Epithelial cell of prostate (primary cell): ENCODE data around the gene PFDN1.

ENCODE experiments used
- DNase-seq: peaks from one replicate; pipeline ENCODE4 v3.0.0-alpha.2; 2011; ENCODE audit warnings: low read depth, low spot score
- H3K27ac ChIP-seq: fragments of 450-650 bp; 2 replicates; pipeline ENCODE4 v1.5.1; 2017; ENCODE audit warnings: mild to moderate bottlenecking

The PFDN1 gene

DNA sequence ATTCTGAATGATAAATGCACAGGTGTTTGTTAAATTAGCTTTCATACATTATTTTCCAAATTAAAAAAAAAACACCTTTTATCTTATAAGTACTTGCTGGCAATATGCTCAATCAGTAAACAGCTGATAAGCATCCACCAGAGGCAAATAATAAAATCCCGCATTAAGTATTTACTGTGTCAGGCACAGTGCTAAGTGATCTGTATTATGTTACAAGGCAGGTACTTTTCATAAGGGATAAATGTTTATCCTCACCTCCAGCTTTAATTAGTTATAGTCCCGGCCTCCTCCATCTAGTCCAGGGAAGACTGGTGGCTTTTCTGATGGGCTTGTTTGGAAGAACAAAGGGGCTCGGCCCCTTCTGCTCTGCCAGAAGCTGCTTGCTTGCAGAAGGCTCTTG, 40.1 kb downstream of the PFDN1 start:
- no peak for DNase-seq
- H3K27ac ChIP-seq: peak overlapping the region; percentile 89

DNA sequence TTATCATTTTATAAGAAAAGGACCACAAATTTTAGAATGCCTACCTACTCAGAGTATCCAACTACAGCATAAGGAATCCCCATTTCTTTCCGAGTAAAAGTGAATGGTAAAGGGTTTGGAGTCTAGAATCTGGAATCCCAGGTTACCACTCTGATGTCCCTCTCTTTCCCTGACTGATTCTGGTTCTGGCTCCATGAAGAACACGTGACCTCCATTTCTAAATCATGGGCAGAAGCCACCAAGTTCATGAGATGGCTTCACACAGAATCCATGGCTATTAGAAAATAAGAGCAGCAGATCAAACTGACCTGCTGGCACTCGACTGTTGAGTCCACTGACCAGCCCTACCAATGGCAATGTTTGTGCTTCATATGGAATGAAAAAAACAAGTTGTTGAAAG, 40.7 kb downstream of the PFDN1 start:
- peak overlapping the region; percentile 89 for H3K27ac ChIP-seq
- DNase-seq: no peak

DNA sequence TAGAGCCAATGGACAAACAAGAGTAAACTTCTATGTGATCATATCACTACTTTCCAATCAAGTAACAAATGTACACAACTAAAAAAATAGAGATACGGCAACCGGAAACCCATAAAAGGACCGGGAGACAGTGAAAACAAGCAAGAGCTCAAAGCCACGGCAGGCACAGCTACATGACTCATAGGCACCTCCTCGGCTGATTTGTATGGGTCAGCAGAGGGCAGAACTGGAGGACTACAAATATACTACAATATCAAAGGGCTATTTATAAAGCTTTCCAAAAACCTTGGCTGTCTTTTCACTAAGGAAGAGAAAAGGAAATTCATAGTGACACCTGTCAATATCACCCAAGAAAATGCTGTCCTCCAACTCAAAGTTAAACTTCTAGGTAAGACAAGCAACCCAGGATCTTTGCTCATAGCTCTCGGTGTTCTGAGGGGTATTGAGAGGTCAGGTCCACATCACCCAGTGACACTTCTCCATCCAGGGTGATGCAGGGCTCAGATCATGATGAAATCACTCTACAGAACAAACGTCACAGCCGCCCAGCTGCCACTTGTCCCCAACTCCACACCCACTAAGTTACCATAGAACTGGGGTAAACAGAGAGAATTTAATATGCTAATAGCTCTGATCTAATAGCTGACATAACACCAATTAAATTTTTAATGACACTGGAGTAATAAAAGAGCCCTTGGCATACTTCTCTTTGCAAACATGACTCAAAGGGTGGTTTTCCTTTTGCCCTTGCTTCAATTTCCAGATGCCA, 41.3 kb downstream of the PFDN1 start:
- peak; percentile 56 for DNase-seq
- H3K27ac ChIP-seq: peak overlapping the region; percentile 89

DNA sequence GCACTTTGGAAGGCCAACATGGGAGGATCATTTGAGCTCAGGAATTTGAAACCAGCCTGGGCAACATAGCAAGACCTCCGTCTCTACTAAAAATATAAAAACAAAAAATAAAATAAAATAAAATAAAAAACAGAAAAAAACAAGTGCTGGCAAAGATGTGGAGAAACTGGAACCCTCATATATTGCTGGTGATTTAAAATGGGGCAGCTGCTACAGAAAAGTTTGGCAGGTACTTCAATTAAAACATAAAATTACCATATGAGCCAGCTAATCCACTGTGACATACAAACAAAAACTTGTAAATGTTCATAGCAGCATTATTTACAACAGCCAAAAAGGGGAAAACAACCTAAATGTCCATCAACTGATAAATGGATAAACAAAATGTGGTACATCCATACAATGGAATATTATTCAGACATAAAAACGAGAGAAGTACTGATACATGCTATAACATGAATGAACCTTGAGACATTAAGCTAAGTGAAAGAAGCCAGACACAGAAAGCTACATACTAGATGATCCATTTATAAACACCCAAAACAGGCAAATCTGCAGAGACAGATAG, 42.7 kb downstream of the PFDN1 start:
- no peak for DNase-seq

DNA sequence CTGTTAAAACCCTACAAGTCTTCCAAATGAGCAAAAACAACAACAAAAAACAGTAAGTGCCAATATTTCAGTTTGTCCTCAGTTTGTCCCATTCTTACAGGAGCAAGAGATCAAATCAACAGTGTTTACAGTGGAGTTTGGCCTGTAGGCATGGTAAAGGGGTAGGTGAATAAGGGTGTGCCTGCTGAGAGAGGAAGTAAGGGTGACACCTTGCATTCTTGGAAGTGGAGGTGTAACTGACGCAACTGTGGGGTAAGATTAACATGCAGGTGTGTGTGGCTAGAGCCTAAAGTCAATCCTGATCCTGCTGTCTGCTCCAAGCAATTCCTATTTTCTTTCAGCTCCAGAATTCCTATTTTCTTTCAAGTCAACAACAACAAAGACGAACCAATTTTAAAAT, 43.4 kb downstream of the PFDN1 start:
- H3K27ac ChIP-seq: peak overlapping the region; percentile 89
- peak; percentile 60 for DNase-seq

More for the DNA sequence above, 42.7 kb downstream of the PFDN1 start:
- H3K27ac ChIP-seq: peak overlapping the region; percentile 89

DNA sequence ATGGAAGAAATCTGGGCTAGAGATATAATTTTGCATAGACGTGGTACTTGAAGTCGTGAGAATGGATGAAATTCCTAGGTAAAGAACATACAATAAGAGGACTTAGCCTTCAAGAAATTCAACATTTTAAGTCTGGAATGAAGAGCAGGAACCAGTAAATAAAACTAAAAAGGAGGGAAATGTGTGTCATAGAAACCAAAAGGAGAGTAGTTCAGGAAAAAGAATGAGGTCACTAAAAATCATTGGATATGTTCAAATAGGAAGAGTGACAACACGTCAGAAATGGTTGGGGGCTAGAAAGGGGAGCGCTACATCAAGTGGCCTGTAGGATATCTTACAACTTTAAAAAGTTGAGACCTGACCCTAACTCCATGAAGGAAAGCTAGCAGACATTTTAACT, 44.0 kb downstream of the PFDN1 start:
- no peak for DNase-seq
- peak overlapping the region; percentile 89 for H3K27ac ChIP-seq

DNA sequence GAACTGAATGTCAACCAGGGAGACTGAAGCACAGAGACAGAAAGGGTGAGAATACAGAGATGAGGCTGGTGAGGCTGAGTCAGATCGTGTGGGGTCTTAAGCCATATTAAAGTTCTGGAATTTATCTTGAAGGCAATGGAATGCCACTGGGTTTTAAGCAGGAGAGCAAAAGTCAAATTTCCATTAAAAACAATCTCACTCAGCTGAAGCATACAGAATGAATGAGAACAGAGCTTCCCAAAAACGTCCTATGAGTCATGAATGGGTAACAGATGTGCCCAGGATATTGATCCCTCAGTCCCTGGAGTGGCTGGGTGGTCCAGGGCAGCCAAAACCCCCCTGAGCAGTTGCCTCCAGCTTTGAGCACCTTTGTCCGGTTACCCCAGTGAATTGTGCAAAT, 44.9 kb downstream of the PFDN1 start:
- no peak for DNase-seq
- peak overlapping the region; percentile 89 for H3K27ac ChIP-seq

DNA sequence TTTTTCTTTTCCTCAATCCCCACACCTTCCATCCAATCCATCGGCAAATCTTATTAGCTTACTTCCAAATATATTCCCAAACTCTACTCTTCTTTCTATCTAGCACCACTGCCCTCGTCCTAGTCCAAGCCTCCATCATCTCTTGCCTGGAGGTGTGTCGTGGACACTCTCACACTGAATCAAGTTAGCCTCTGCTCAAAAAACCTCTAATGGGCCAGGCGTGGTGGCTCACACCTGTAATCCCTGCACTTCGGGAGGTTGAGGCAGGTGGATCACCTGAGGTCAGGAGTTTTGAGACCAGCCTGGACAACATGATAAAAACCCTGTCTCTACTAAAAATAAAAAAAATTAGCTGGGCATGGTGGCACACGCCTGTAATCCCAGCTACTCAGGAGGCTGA, 46.2 kb downstream of the PFDN1 start:
- no peak overlapping the region for H3K27ac ChIP-seq
- DNase-seq: no peak

DNA sequence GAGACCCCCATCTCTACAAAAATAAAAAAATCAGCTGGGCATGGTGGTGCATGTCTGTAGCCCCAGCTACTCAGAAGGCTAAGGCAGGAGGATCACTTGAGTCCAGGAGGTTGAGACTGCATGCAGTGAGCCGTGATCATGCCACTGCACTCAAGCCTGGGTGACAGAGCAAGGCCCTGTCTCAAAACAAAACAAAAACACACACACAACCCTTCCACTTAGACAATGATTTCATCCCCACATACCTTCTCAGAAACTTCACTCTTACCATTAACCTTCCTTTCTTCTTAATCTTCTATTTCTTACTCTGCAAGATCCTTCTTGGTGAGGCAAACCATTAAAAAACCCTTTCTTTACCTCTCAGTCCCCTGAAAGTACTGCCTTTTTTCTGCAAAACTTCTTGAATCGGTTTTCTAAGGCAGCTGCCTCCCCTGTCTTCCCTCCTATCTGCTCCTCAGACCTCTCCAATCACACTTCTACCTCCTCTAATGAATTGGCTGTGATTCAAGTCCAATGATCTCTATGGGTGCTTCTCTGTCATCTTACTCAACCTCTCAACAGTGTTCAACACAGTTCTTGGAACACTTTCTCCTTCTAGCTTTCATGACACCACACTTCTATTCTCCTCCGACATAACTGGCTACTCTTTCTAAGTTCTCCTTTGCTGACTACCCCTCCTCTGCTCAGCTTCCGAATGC, 47.3 kb downstream of the PFDN1 start:
- DNase-seq: no peak
- H3K27ac ChIP-seq: no peak overlapping the region

DNA sequence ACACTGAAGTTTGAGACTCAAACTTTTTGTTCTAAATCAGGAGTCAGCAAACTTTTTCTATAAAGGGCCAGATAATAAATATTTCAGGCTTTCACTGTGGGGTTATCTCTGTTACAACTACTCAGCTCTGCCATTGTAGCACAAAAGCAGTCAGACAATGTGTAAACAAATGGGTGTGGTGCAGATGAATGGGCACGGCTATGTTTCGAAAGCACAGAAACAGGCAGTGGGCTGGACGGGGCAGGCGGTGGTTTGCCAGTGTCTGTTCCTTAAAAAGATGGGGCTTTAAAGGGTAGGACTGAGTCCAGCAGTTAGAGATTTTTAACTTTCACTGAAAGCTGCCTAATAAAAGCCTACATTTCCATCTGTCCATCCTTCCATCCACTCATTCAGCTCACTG, 48.9 kb downstream of the PFDN1 start:
- peak overlapping the region; percentile 95 for H3K27ac ChIP-seq
- DNase-seq: no peak

DNA sequence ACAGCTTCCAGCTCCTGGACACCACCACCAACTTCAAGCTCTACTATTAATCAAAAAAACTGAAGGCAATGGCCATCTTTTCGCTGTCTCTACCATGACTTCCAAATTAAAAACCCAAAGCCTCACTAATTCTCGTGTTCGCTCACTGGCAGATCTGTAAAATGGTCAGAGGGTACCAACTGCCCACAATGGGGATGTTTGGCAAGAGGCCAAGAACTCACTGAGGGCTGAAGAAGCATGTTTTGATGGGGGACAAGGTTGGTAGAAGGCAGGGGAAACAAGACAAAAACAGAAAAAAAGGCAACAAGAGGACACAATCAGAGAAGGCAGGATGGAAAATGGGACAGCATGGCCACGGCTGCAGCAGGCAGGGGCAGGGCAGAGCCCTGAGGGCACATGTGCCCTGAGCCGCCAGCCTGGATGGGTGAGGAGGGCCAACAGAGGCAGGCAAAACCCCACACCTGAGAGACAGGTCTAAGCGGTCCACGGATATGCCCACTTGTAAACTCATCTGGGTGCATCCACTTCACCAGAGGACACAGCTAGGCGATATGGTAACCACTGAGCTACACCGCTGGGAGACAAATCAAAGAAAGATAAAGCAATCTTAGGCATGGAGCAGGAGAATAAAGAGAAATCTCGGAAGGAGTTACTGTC, 50.3 kb downstream of the PFDN1 start:
- no peak for DNase-seq
- peak overlapping the region; percentile 95 for H3K27ac ChIP-seq

DNA sequence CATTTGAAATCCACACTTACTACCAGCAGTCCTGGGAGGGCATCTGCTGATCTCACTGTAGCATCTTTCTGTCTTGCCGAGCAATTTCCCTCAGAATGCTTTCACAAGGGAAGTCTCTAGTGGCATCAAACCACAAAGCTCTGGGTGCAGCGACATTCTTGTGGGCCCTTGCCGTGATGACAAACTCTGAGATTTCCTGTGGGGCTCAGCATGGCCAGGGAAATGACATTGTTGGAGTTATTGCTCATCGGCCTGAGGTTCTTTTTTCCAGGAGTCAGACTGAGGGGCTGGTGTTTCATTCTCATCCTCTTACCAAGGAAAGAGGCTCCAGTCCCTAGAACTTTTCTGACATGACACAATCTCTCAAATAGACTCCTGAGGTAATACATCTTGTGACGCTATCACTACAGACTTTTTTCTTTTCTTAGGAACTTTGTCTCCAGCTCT, 51.4 kb downstream of the PFDN1 start:
- peak overlapping the region; percentile 95 for H3K27ac ChIP-seq
- DNase-seq: no peak

DNA sequence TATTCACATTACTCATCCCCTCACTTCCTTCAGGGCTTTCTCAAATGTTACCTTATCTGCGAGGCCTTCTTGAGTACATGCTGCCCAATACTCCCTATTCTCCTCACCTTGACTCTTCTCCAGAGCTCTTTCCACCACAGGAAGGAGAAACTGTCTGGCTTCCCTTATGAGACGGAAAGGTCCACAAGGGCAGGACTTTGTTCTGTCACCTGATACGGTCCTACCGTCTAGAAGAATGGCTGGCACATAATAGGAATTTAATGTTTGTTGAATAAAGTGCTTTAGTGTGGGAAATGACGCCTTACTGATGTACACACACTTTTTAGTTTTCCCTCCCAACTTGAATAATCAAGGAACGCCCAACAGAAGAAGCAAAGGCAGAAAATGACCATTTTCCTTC, 52.5 kb downstream of the PFDN1 start:
- DNase-seq: no peak

DNA sequence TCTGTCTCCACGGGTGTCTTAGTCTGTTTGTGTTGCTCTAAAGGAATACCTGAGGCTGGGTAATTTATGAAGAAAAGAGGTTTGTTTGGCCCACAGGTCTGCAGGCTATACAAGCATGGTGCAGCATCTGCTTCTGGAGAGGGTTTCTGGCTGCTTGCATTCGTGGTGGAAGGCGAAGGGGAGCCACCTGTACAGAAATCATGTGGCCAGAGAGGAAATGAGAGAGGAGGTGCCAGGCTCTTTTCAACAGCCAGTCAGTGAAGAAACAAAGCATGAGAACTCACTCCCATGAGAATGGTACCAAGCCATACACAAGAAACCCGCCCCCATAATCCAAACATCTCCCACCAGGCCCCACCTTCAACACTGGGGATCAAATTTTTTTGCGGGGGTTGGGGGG, 53.4 kb downstream of the PFDN1 start:
- no peak overlapping the region for H3K27ac ChIP-seq
- no peak for DNase-seq

More for the DNA sequence above, 52.5 kb downstream of the PFDN1 start:
- peak overlapping the region; percentile 95 for H3K27ac ChIP-seq

DNA sequence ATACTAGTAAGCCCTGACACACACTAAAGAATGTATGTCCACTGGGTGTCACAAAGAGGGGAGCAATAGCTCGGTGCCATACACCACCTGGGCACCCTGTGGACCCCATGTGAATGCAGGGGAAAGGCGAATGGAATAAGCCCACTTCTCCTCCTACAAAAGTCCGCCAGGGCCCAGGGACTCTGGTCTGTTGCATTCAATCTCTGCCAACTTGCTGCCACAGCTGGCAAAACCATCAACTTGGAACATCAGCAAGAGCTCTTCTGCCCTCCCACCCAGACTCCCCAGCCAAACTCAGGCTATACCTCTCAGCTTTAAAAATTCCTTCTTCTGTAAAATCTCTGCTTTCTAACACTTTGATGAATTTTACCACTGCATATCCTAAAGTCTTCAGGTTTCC, 54.5 kb downstream of the PFDN1 start:
- no peak for DNase-seq
- no peak overlapping the region for H3K27ac ChIP-seq

DNA sequence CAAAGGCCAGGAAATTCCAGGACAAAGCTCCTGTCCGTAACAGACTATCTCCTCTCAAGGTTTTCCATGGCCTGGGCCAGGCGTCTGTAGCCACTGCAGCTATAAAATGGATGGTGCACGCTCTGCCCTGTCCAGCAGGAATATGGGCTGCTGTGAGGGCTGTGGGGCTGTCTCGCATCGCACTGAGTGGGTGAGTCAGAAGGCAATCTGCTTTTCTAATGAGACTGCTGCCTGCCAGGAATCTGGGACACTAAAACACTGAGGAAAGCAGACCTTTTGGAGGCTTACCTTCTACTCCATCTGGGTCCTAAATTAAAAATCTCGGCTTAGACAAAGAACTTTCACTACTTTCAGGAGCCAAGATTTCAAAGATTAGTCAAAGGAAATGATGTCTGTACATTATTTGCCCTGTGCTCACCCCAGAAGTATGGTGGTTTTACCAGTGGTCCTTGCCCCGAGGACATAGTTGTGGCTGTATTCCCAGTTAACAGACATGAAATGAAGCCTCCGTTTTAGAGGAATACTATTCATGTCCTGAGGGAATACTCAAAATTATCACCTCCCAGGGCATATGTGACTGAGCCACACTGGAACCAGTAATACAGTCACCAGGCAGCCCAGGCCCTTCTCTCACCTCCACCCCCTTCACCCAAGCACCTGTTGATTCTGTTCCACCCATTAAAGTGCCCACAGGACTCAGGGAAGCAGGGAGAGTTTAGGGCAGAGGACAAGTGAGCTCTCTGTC, 56.4 kb downstream of the PFDN1 start:
- peak overlapping the region; percentile 42 for H3K27ac ChIP-seq
- no peak for DNase-seq

DNA sequence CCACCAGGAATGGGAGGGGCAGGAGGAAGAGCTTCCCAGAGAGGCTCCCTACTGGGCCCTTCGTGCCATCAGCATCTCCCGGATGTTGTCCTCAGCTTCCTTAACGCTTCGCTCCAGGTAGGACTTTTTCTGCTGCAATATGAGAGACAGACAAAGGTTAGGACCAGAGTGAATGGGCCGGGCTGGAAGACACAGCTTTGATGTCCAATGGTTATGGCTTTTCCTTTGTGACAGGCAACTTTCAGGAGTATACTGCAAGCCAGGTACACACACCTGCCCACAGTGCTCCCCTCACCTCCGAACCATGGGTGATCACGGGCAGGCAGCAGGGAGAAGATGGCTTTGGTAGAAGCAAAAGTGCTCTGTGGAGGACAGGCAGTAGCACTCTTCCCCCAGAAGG, 57.0 kb downstream of the PFDN1 start:
- DNase-seq: no peak
- H3K27ac ChIP-seq: peak overlapping the region; percentile 42

DNA sequence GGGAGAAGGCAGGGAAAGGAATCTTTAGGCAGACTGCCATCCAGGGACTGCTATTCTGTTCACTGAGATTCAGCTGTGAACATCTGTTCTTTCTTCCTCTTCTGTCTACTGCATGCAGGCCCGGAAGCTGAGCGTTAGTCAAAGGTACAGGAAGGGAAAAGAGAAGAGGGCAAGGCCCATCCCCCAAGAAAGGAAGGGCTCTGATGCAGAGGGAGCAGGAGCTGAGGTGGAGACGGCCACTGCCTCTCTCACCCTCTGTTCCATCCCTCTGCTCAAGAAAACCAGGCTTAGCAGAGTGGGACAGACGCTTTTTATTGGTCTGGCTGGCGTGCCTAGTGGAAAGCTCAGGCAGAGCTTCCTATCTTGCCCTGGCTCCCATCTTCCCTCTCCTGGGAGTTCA, 57.6 kb downstream of the PFDN1 start:
- no peak for DNase-seq
- no peak overlapping the region for H3K27ac ChIP-seq

DNA sequence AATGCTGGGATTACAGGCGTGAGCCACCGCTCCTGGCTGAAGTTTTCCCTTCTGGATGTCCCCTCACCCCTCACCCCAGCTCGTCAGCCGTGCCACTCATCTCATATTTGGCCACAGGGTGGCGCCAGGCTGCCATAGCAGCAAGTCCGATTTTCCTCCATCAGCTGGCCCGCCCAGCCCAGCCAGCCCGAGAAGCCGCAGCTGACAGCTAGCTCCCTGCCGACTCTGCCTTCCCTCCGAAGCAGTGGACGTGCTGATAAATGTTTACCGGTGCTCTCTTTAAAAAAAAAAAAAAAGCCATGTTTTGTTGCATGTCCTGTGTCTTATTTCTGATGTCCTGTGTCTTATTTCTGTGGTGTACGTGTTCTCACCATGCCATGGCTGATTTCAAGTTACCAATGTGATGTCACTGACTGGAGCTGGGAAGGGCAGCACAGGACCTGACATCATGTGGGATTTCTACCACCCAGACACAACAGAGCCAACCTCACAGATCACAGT, 58.3 kb downstream of the PFDN1 start:
- H3K27ac ChIP-seq: no peak overlapping the region
- DNase-seq: peak; percentile 52

DNA sequence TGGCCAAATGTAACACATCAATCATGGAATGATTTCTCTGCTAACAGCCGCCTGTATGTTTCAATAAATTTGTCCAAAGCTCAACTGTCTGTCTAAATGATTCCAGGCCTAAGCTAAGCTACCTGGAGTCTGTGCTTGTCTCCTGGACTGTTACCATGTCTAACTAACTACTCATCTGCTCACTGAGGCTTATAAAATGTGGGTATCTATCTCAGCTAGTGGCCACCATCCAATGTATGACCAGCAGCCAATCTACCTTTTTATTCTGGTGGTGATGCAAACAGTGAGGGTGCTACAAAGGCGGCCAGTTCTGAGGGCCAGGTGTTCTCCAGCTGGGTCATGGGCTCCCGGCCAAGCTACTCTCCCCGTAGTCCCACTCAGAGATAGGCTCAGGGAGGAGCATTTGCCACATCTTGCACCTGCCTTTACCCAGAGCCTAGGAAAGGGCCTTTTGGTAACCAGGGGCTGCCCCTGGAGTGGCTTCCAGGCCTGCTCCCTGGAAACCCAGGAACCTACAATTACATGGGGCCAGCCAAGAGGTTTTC, 59.1 kb downstream of the PFDN1 start:
- DNase-seq: no peak
- no peak overlapping the region for H3K27ac ChIP-seq
